NCI-H1417 (cell line): ENCODE data around the gene DNAH9.

ENCODE experiments used
- DNase-seq, 3 experiments: peaks; one replicate each; lab custom pipeline; 2025; lab: John Stamatoyannopoulos, UW

The DNAH9 gene

GRCh38 chr17:11852231-11852630 is 254.0 kb downstream of the DNAH9 start:
- no peak for DNase-seq

GRCh38 chr17:11852912-11853311 is 254.6 kb downstream of the DNAH9 start:
- DNase-seq = no peak

- DNase-seq = no peak
Measured at GRCh38 chr17:11853321-11854151, 255.3 kb downstream of the DNAH9 start.

GRCh38 chr17:11855306-11855705 is 257.0 kb downstream of the DNAH9 start:
- DNase-seq = no peak

- no peak for DNase-seq
Measured at GRCh38 chr17:11857006-11857405, 258.7 kb downstream of the DNAH9 start.

- DNase-seq = no peak
Measured at GRCh38 chr17:11869680-11870394, 271.6 kb downstream of the DNAH9 start.

GRCh38 chr17:11871773-11872172 is 273.5 kb downstream of the DNAH9 start:
- DNase-seq = no peak

- DNase-seq = no peak
Measured at GRCh38 chr17:11874756-11875155, 276.5 kb downstream of the DNAH9 start.

GRCh38 chr17:11880714-11881113 is 282.4 kb downstream of the DNAH9 start:
- peak in 1 of 3 experiments; percentile 3 for DNase-seq

- no peak for DNase-seq
Measured at GRCh38 chr17:11882716-11883115, 284.4 kb downstream of the DNAH9 start.

- DNase-seq = no peak
Measured at GRCh38 chr17:11885051-11885450, 286.8 kb downstream of the DNAH9 start.

- DNase-seq = no peak
Measured at GRCh38 chr17:11889266-11889665, 291.0 kb downstream of the DNAH9 start.

GRCh38 chr17:11893862-11894261 is 295.6 kb downstream of the DNAH9 start:
- DNase-seq = no peak

GRCh38 chr17:11896199-11896598 is 297.9 kb downstream of the DNAH9 start:
- DNase-seq = no peak

- DNase-seq = no peak
Measured at GRCh38 chr17:11898526-11899235, 300.4 kb downstream of the DNAH9 start.

- DNase-seq = peak in 1 of 3 experiments; percentile 0
Measured at GRCh38 chr17:11899537-11899942, 301.3 kb downstream of the DNAH9 start.

GRCh38 chr17:11900041-11900476 is 301.8 kb downstream of the DNAH9 start:
- DNase-seq = no peak

GRCh38 chr17:11900655-11901054 is 302.4 kb downstream of the DNAH9 start:
- DNase-seq = no peak

GRCh38 chr17:11901931-11902330 is 303.7 kb downstream of the DNAH9 start:
- no peak for DNase-seq

GRCh38 chr17:11908711-11909146 is 310.5 kb downstream of the DNAH9 start:
- no peak for DNase-seq

- no peak for DNase-seq
Measured at GRCh38 chr17:11909348-11909747, 311.1 kb downstream of the DNAH9 start.

GRCh38 chr17:11916091-11916490 is 317.8 kb downstream of the DNAH9 start:
- DNase-seq = no peak

- no peak for DNase-seq
Measured at GRCh38 chr17:11917415-11917814, 319.1 kb downstream of the DNAH9 start.
